Activated T-cell treated with anti-CD3 and anti-CD28 coated beads for 1 hour (primary cell): ENCODE results near the gene KCNJ9.
"Not testable (repeated sequence)": the region's sequence is repeated elsewhere in the genome, so short reads cannot be mapped to it uniquely, and the experiment has no call there.

Experiments
- DNase-seq: peaks from one replicate; pipeline ENCODE4 v3.0.0-alpha.2; 2020; ENCODE audit warnings: low read depth

The KCNJ9 gene

GRCh38 chr1:160103658-160104408 is 22.5 kb downstream of the KCNJ9 start:
- DNase-seq = no peak

- DNase-seq = no peak
Measured at GRCh38 chr1:160104486-160104885, 23.1 kb downstream of the KCNJ9 start.

GRCh38 chr1:160105155-160105554 is 23.8 kb downstream of the KCNJ9 start:
- DNase-seq = no peak

GRCh38 chr1:160107512-160107911 is 26.2 kb downstream of the KCNJ9 start:
- DNase-seq = no peak

- no peak for DNase-seq
Measured at GRCh38 chr1:160108888-160109662, 27.7 kb downstream of the KCNJ9 start.

GRCh38 chr1:160109686-160110085 is 28.3 kb downstream of the KCNJ9 start:
- no peak for DNase-seq

- not testable (repeated sequence) for DNase-seq
Measured at GRCh38 chr1:160111462-160111861, 30.1 kb downstream of the KCNJ9 start.

GRCh38 chr1:160112357-160112756 is 31.0 kb downstream of the KCNJ9 start:
- DNase-seq = no peak

GRCh38 chr1:160113407-160113806 is 32.1 kb downstream of the KCNJ9 start:
- no peak for DNase-seq

GRCh38 chr1:160114085-160114484 is 32.7 kb downstream of the KCNJ9 start:
- DNase-seq = no peak

- DNase-seq = no peak
Measured at GRCh38 chr1:160115545-160116282, 34.4 kb downstream of the KCNJ9 start, which contains the start of gene ATP1A2. Gene ATP1A2 (plus strand): TSS chr1:160115759. CDS start chr1:160115862, 103 bp downstream.

- DNase-seq = no peak
Measured at GRCh38 chr1:160116283-160117147, 35.2 kb downstream of the KCNJ9 start.

- no peak for DNase-seq
Measured at GRCh38 chr1:160117300-160117699, 36.0 kb downstream of the KCNJ9 start.

GRCh38 chr1:160117709-160118183 is 36.4 kb downstream of the KCNJ9 start:
- no peak for DNase-seq

- DNase-seq = no peak
Measured at GRCh38 chr1:160118928-160119327, 37.6 kb downstream of the KCNJ9 start.

GRCh38 chr1:160120797-160121196 is 39.5 kb downstream of the KCNJ9 start:
- DNase-seq = no peak

GRCh38 chr1:160121388-160121787 is 40.0 kb downstream of the KCNJ9 start:
- DNase-seq = no peak

- no peak for DNase-seq
Measured at GRCh38 chr1:160122978-160123495, 41.7 kb downstream of the KCNJ9 start.

- no peak for DNase-seq
Measured at GRCh38 chr1:160123726-160124125, 42.4 kb downstream of the KCNJ9 start.

- DNase-seq = no peak
Measured at GRCh38 chr1:160124705-160125478, 43.6 kb downstream of the KCNJ9 start.
